ENCODE data around the gene CYP1B1.

CYP1B1 gene

DNA sequence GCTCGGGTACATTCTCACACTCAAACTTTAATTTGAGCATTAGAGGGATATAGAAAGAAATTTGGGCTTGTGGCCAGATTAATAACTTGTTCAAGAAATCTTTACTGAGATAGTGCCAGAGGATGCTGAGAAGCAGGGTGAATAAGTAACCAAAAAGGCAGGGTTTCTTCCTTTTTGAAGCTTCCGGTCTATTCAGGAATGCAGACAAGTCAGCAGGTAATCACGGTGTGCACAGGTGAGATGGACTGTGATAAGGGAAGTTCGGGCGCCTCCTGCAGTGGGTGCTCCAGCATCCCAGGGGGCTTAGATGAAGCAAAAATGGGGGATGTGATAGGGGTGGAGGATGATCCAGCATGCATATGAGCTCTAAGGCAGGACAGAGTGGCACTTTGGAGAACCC is 44.9 kb upstream of the CYP1B1 start:
- H3K4me1 ChIP-seq: peaks cover 0 to 16% (median 5%) of the 10 kb centered on the region in 4 donors
- no peak for DNase-seq
- intact Hi-C loops (cut with DNase I; ENCODE audit: low total_unique reads): no loop called here
- no peaks in the 10 kb centered on the region for H3K9me3 ChIP-seq
- H3K36me3 ChIP-seq: no peaks in the 10 kb centered on the region
- TF ChIP-seq, protein P1, sequence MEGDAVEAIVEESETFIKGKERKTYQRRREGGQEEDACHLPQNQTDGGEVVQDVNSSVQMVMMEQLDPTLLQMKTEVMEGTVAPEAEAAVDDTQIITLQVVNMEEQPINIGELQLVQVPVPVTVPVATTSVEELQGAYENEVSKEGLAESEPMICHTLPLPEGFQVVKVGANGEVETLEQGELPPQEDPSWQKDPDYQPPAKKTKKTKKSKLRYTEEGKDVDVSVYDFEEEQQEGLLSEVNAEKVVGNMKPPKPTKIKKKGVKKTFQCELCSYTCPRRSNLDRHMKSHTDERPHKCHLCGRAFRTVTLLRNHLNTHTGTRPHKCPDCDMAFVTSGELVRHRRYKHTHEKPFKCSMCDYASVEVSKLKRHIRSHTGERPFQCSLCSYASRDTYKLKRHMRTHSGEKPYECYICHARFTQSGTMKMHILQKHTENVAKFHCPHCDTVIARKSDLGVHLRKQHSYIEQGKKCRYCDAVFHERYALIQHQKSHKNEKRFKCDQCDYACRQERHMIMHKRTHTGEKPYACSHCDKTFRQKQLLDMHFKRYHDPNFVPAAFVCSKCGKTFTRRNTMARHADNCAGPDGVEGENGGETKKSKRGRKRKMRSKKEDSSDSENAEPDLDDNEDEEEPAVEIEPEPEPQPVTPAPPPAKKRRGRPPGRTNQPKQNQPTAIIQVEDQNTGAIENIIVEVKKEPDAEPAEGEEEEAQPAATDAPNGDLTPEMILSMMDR (IDR thresholded peaks at IDR 0.05): no peak
- H3K4me3 ChIP-seq: no peak overlapping the region
- no peaks in the 10 kb centered on the region for H3K27me3 ChIP-seq
- no peak overlapping the region for H3K27ac ChIP-seq

DNA sequence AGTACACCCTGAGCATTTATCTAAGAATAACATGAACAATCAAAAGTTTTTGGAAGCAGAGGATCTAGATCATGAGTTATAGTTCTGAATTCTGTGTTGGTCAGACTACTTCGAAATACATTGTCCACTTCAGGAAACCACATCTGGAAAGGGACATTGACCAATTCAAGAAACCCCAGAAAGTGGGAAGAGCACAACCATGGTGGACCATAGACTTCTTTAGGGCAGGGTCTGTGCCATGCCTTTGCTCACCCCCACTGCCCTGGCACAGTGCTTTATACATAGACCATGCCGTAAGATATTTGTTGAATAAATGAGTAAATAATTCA is 44.3 kb upstream of the CYP1B1 start:
- no peaks in the 10 kb centered on the region for H3K27me3 ChIP-seq
- TF ChIP-seq, protein P1 (IDR thresholded peaks at IDR 0.05): no peak
- no peak overlapping the region for H3K27ac ChIP-seq
- H3K9me3 ChIP-seq: no peaks in the 10 kb centered on the region
- intact Hi-C loops (cut with DNase I; ENCODE audit: low total_unique reads): no loop called here
- no peak overlapping the region for H3K4me3 ChIP-seq
- no peak for DNase-seq
- H3K4me1 ChIP-seq: peaks cover 0 to 16% (median 5%) of the 10 kb centered on the region in 4 donors
- no peaks in the 10 kb centered on the region for H3K36me3 ChIP-seq

DNA sequence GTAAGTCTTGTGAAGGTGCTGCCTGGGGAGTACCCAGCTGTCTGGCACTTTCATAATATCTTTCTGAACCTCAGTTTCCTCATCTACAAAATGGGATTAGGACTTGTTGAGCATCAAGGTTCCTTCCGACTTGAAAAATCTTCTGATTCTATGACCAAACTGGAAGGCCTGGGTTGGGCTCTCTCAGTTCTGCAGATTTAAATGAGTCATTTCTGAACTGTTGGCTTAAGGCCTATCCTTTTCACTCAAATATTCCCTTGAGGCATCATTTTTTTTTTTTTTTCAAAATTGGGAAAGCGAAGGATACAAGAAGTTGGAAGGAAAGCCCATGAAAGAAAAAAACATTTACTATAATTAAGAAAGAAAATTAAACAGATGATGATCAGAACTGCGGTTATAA is 40.8 kb upstream of the CYP1B1 start:
- Histone ChIP-seq H3K4me3 (no peak overlapping the region), H3K27ac (no peak overlapping the region), H3K4me1 (peaks cover 0 to 15% (median 2%) of the 10 kb centered on the region in 4 donors), H3K27me3 (no peaks in the 10 kb centered on the region), H3K9me3 (no peaks in the 10 kb centered on the region), H3K36me3 (no peaks in the 10 kb centered on the region)
- DNase-seq: no peak
- intact Hi-C loops (cut with DNase I; ENCODE audit: low total_unique reads): no loop called here
- TF ChIP-seq, protein P1 (IDR thresholded peaks at IDR 0.05): no peak

DNA sequence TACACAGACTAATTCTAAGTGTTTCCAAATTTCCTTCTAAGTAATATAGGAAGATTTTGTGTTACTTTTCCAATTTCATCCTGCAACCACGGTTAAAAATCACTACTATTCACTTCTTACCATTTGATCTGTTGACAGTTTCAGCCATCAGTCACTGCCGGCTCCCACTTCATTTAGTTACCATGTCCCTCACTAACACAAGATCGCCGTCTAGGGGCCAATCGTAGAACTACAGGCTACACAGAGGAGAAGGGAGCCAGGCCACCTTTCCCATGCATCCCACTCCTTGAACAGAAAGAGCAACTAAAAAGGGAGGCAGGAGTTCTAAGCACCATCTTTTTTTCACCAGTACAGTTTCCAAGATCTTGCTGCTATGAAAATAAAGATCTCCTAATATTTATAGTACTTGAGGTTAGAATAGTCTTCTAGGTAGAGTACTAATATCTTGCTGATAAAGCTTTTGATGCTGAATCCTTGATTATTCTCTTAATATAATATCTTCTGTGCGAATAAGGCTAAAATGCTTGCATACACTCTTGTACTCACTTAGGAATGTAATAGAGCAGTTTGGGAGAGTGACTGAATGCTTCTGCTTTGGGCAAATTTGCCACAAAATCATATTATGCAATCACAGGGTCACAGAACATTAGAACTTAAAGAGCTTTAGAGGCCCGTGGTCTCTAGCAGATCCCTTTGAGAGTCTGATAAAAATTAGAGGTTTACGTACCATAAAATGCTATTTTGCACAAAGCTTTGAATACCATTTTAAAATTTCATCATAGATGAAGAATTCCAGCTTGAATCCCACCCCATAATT is 39.5 kb upstream of the CYP1B1 start:
- TF ChIP-seq, protein P1 (IDR thresholded peaks at IDR 0.05): peak; percentile 70 to 78
- no peak overlapping the region for H3K27ac ChIP-seq
- intact Hi-C loops (cut with DNase I; ENCODE audit: low total_unique reads): no loop called here
- H3K9me3 ChIP-seq: no peaks in the 10 kb centered on the region
- no peaks in the 10 kb centered on the region for H3K36me3 ChIP-seq
- peak; percentile 84 to 90 for DNase-seq
- no peak overlapping the region for H3K4me3 ChIP-seq
- no peaks in the 10 kb centered on the region for H3K27me3 ChIP-seq
- peaks cover 0 to 14% (median 2%) of the 10 kb centered on the region in 4 donors for H3K4me1 ChIP-seq

DNA sequence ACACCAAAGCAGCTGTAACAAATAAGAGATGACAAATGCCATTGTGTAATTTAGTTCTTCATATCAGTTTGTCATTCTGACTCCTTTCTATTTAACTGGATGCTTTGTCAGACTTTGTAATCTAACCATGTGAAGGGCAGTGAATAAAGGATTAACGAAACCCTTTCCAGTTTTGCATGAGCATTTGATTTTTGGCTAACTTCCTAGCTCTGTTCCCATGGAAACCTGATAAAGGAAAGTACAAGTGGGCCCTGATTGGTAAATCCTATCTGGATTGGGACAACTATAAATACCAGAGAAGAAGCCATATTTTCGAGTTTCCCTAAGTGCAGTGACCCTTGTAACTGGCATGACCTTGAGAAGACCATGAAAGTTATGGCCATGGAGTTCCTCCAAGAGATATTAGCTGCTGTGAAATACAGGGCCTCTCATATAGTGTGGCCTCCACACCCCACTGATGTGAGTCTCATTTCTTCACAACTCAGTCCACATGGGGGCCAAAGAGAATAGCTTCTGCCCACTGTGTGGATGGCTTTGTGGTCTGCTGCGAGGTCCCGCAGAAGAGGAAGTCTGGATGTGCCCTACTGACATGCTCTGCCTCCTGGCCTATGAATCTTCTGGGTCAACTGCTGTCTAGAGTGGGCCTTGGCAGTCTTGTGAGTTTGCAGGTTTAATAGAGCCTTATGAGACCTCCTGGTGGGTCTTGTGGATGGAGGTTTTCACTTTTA is 38.2 kb upstream of the CYP1B1 start:
- Histone ChIP-seq H3K4me3 (no peak overlapping the region), H3K9me3 (no peaks in the 10 kb centered on the region), H3K27me3 (no peaks in the 10 kb centered on the region), H3K4me1 (peaks cover 0 to 14% (median 2%) of the 10 kb centered on the region in 4 donors), H3K36me3 (no peaks in the 10 kb centered on the region), H3K27ac (no peak overlapping the region)
- TF ChIP-seq, protein P1 (IDR thresholded peaks at IDR 0.05): no peak
- intact Hi-C loops (cut with DNase I; ENCODE audit: low total_unique reads): no loop called here
- DNase-seq: no peak

All from tibial artery (tissue), 4 donors.